ENCODE measurements around the gene GABPB2. TPM values are rescaled to one million over a fixed set of nuclear protein-coding genes. Genes with fewer than 3 reads are reported as not detected.

GABPB2 gene
- total RNA-seq, 3 donors from 2014 or later: 15.1 to 18.7 (median 18.6) TPM

GRCh38 chr1:151146412-151147131 lies 76.0 kb downstream of the GABPB2 start, which contains the start of gene SEMA6C:
SEMA6C (minus strand) TSS chr1:151146631; CDS start chr1:151142621, 4,010 bp downstream.
- DNase-seq (peak; percentile 92 to 95 (median 95)), ATAC-seq (peak; percentile 99)
- Histone ChIP-seq H3K9me3 (no peaks in the 10 kb centered on the region), H3K36me3 (ENCODE audit: low read depth) (no peaks in the 10 kb centered on the region), H3K4me3 (peak within 1 kb of the TSS; percentile 35), H3K4me1 (ENCODE audit: low read depth) (peaks cover 11% of the 10 kb centered on the region)
- intact Hi-C loops (cut with DNase I, micrococcal nuclease): no loop called here
- TF ChIP-seq CTCF (IDR thresholded peaks at IDR 0.05): no peak

DNA sequence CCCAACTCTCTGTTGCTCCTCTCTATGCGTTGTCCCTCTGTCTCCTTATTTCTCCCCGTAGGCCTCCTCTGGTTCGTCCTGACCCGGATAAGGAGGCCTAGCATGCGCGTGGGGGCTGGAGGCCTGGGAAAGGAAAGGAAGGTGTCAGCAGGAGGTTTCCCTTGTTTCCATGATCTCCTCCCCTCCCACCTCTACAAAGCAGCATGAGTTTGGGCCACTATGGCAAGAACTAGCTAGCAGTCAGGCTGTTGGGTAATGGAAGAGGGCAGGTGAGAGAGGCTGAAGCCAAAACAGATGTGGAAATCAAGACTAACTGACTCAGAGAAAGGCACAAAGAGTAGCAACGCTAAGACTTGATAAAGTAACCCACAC lies 76.6 kb downstream of the GABPB2 start:
- ATAC-seq (no peak), DNase-seq (no peak)
- no peak for TF ChIP-seq CTCF (IDR thresholded peaks at IDR 0.05)
- peaks cover 11% of the 10 kb centered on the region for H3K4me1 ChIP-seq (ENCODE audit: low read depth)
- intact Hi-C loops (cut with DNase I, micrococcal nuclease): no loop called here
- H3K9me3 ChIP-seq: no peaks in the 10 kb centered on the region
- peak overlapping the region; percentile 35 for H3K4me3 ChIP-seq
- no peaks in the 10 kb centered on the region for H3K36me3 ChIP-seq (ENCODE audit: low read depth)

GRCh38 chr1:151147665-151148064 lies 77.1 kb downstream of the GABPB2 start:
- DNase-seq: no peak
- Histone ChIP-seq H3K36me3 (ENCODE audit: low read depth) (no peaks in the 10 kb centered on the region), H3K4me3 (no peak overlapping the region), H3K9me3 (no peaks in the 10 kb centered on the region), H3K4me1 (ENCODE audit: low read depth) (peaks cover 11% of the 10 kb centered on the region)
- intact Hi-C loops (cut with DNase I, micrococcal nuclease): no loop called here
- no peak for TF ChIP-seq CTCF (IDR thresholded peaks at IDR 0.05)
- no peak for ATAC-seq

GRCh38 chr1:151156515-151156819 lies 85.9 kb downstream of the GABPB2 start, which contains the start of gene TNFAIP8L2:
TNFAIP8L2 (plus strand) TSS chr1:151156649; CDS start chr1:151158698, 2,049 bp downstream.
- H3K4me3 ChIP-seq: no peak within 1 kb of the TSS
- ATAC-seq (peak; percentile 88), DNase-seq (peak; percentile 75 to 88 (median 83))
- peaks cover 4% of the 10 kb centered on the region for H3K4me1 ChIP-seq (ENCODE audit: low read depth)
- TF ChIP-seq CTCF (IDR thresholded peaks at IDR 0.05): no peak
- H3K9me3 ChIP-seq: no peaks in the 10 kb centered on the region
- intact Hi-C loops (cut with DNase I, micrococcal nuclease): no loop called here
- H3K36me3 ChIP-seq (ENCODE audit: low read depth): no peaks in the 10 kb centered on the region

DNA sequence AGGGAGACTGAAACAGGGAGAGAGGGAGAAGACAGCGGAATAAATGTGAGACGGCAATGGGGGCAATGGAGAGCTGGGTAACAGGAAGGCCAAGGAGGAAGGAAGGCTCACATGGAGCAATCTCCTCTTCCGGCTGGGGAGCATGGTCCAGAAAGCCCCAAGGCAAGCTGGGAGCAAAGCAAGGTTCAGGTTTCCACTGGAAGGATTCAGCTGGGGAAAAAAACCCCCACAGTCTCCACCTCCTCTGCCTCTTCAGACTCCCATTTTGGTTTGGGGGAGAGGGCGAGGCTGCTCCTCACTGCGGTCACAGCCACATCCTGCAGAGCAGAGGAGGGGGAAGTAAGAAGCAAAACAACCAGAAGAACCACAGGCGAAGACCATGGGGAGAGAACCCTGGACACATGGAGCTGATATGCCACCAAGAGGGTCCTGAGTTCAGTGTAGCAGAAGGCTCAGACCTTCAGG lies 86.5 kb downstream of the GABPB2 start:
- TF ChIP-seq CTCF (IDR thresholded peaks at IDR 0.05): no peak

More for the DNA sequence above, 86.5 kb downstream of the GABPB2 start:
- H3K4me3 ChIP-seq: no peak overlapping the region
- intact Hi-C loops (cut with DNase I, micrococcal nuclease): no loop called here
- H3K4me1 ChIP-seq (ENCODE audit: low read depth): peaks cover 4% of the 10 kb centered on the region
- no peaks in the 10 kb centered on the region for H3K36me3 ChIP-seq (ENCODE audit: low read depth)
- no peaks in the 10 kb centered on the region for H3K9me3 ChIP-seq
- ATAC-seq: peak; percentile 61
- peak; percentile 44 to 71 (median 45) for DNase-seq

All from mucosa of descending colon (tissue), 3 donors.